Endothelial cell (in vitro differentiated cells): ENCODE data around the gene RNASE2. TPM values are rescaled to one million over a fixed set of nuclear protein-coding genes. Genes with fewer than 3 reads are reported as not detected.
"Not testable (repeated sequence)": the region's sequence is repeated elsewhere in the genome, so short reads cannot be mapped to it uniquely, and the experiment has no call there.

Source experiments
- DNase-seq: peaks from one replicate; pipeline ENCODE4 v3.0.0; 2021; ENCODE audit warnings: low spot score
- H3K27ac Mint-ChIP-seq: one replicate; pipeline ENCODE4 v1.8.0; 2021; ENCODE audit warnings: mixed read lengths, inconsistent platforms; ENCODE audit not compliant: unreplicated experiment
- H3K27me3 Mint-ChIP-seq: one replicate; pipeline ENCODE4 v1.8.0; 2021; ENCODE audit warnings: mild to moderate bottlenecking, moderate library complexity, mixed read lengths, inconsistent platforms; ENCODE audit not compliant: unreplicated experiment
- H3K36me3 Mint-ChIP-seq: one replicate; pipeline ENCODE4 v1.8.0; 2021; ENCODE audit warnings: mild to moderate bottlenecking, low read depth, mixed read lengths, inconsistent platforms; ENCODE audit not compliant: unreplicated experiment
- H3K4me1 Mint-ChIP-seq: one replicate; pipeline ENCODE4 v1.8.0; 2021; ENCODE audit warnings: mild to moderate bottlenecking, mixed read lengths, inconsistent platforms; ENCODE audit not compliant: unreplicated experiment
- H3K4me3 Mint-ChIP-seq: one replicate; pipeline ENCODE4 v1.8.0; 2021; ENCODE audit warnings: mild to moderate bottlenecking, mixed read lengths, inconsistent platforms; ENCODE audit not compliant: unreplicated experiment
- H3K9me3 Mint-ChIP-seq: one replicate; pipeline ENCODE4 v1.8.0; 2021; ENCODE audit warnings: mixed read lengths, inconsistent platforms; ENCODE audit not compliant: unreplicated experiment
- CTCF ChIP-seq: fragments of 200-600 bp; sonication (generic); IDR thresholded peaks from one replicate; pipeline ENCODE4 v1.5.0; 2021; ENCODE audit warnings: antibody characterized with exemption; ENCODE audit not compliant: unreplicated experiment
- total RNA-seq: library from RNA; stranded (reverse); fragmentation: NEBNext Ultra II Directional; extraction: Animal tissue kit (Norgen Biotek cat#: 25700); gene quantifications from one replicate; pipeline ENCODE4 v1.2.1, GENCODE V29; 2021; ENCODE audit not compliant: unreplicated experiment

The RNASE2 gene
- total RNA-seq, 1 donor from 2014 or later, result not detected

DNA sequence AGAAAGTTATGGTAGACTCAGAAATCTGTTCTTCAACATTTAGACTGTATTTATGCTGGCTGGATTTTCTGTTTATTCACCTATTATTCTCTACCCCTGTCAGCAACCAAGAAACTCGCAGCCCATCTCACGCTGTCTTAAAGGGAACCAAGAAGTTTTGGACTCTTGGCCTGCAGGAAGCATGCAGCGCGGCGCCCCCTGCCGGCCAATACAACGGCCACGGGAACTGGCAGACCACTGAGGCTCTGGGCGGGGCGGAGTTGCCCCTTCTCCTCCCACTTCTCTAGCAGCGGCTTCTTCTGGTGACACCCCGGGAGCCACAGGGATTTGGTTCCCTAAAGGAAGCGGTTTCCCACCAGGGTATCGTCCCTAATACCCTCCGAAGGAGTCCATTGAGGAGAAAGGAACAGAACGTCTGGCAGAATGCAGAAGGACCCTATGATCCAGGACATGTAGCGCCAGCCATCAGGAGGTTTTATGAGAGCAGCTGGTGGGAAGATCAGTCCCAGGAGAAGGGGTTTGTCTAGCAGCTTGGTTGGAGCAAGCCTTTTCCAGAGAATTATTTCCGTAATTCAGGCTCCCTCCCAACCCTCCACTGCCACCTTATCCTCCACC, 21.0 kb upstream of the RNASE2 start:
- Mint-ChIP-seq H3K36me3 (no peaks in the 10 kb centered on the region), H3K4me3 (no peak overlapping the region), H3K9me3 (no peaks in the 10 kb centered on the region), H3K27me3 (peaks cover 3% of the 10 kb centered on the region), H3K4me1 (no peaks in the 10 kb centered on the region), H3K27ac (no peak overlapping the region)
- peak; percentile 90 for TF ChIP-seq CTCF
- peak; percentile 70 for DNase-seq

GRCh38 chr14:20935303-20935984, 19.8 kb upstream of the RNASE2 start:
- no peak overlapping the region for H3K27ac Mint-ChIP-seq
- DNase-seq, result no peak
- no peaks in the 10 kb centered on the region for H3K4me1 Mint-ChIP-seq
- H3K27me3 Mint-ChIP-seq, result peaks cover 3% of the 10 kb centered on the region
- H3K36me3 Mint-ChIP-seq, result no peaks in the 10 kb centered on the region
- TF ChIP-seq CTCF, result no peak
- no peaks in the 10 kb centered on the region for H3K9me3 Mint-ChIP-seq
- H3K4me3 Mint-ChIP-seq, result no peak overlapping the region

- H3K4me3 Mint-ChIP-seq, H3K36me3 Mint-ChIP-seq, H3K4me1 Mint-ChIP-seq, H3K27me3 Mint-ChIP-seq, H3K27ac Mint-ChIP-seq, H3K9me3 Mint-ChIP-seq, DNase-seq: not testable (repeated sequence)
Observed at GRCh38 chr14:20945146-20945545, 10.1 kb upstream of the RNASE2 start.

DNA sequence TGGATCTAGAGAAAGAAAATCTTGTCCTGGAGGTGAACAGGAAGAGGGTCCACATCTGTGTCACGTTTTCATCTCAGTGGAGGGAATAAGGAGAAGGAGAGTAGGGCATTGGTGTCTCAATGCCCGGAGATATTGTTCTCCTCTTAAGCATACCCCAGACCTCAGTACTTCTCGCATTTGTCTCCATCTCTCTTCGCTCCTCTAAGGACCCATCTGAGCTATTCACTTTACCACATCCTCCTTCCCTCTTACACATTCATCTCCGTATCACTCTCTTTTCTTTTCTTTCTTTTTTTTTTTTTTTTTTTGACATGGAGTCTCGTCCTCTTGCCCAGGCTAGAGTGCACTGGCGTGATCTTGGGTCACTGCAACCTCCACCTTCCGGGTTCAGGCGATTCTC, 8.6 kb upstream of the RNASE2 start:
- not testable (repeated sequence) for H3K36me3 Mint-ChIP-seq, H3K27me3 Mint-ChIP-seq

GRCh38 chr14:20955538-20955873, 219 bp downstream of the RNASE2 start:
- DNase-seq, H3K4me3 Mint-ChIP-seq, H3K27me3 Mint-ChIP-seq, H3K27ac Mint-ChIP-seq, H3K4me1 Mint-ChIP-seq, H3K9me3 Mint-ChIP-seq, H3K36me3 Mint-ChIP-seq: not testable (repeated sequence)

More for the DNA sequence above, 8.6 kb upstream of the RNASE2 start:
- not testable (repeated sequence) for DNase-seq, H3K4me1 Mint-ChIP-seq, H3K27ac Mint-ChIP-seq, H3K4me3 Mint-ChIP-seq, H3K9me3 Mint-ChIP-seq

DNA sequence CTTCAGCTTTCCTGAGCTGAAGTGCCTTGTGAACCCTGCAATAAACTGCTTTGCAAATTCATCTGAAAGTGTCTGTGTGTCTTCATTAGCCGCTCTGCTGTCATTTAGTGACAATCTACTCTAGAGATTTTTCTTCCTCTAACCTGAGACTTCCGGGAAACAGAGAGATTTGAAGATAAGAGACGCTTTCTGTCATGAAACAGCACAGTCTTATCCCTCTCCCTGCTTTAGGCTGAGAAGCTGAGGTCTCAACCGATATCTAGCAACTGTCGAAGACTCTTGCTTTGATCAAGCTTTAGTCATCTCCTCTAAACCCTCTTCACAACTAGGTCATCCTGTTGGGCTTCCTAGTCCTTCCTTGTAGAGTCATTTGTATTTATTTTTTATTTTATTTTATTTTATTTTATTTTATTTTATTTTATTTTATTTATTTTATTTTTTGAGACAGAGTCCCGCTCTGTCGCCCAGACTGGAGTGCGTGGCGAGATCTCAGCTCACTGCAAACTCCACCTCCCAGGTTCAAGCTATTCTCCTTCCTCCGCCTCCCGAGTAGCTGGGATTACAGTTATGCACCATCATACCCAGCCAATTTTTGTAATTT, 1.2 kb downstream of the RNASE2 start:
- Mint-ChIP-seq H3K4me1 (peaks cover 4% of the 10 kb centered on the region), H3K4me3 (no peak overlapping the region), H3K27ac (no peak overlapping the region), H3K27me3 (no peaks in the 10 kb centered on the region), H3K9me3 (no peaks in the 10 kb centered on the region), H3K36me3 (no peaks in the 10 kb centered on the region)
- no peak for DNase-seq
- TF ChIP-seq CTCF, result no peak

DNA sequence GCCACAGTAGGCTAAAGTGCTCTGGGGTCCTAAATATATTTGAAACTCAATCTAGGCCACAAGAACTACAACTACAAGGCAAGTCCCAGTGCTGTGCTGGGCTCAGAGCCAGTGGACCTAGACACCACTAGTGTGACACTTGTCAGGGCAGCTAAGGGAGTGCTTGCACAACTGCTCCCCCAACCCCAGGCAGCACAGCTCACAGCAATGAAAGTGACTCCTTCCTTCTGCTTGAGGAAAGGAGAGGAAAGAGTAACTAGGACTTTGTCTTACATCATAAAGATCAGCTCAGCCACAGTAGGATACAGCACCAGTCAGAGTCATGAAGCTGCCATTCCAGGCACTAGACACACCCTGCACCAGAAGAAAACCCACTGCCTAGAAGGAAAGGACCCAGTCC, 3.7 kb downstream of the RNASE2 start:
- DNase-seq, H3K4me3 Mint-ChIP-seq, H3K36me3 Mint-ChIP-seq, H3K27me3 Mint-ChIP-seq, H3K9me3 Mint-ChIP-seq, H3K4me1 Mint-ChIP-seq, H3K27ac Mint-ChIP-seq: not testable (repeated sequence)
